HEK293 (cell line): ENCODE data around the gene SEPTIN5.

ENCODE experiments used
- ZEB2 ChIP-seq: fragments of 450-650 bp; formaldehyde crosslinking; IDR thresholded peaks from 2 replicates; pipeline ENCODE4 v1.5.1; 2016; ENCODE audit warnings: missing biosample characterization, missing genetic modification characterization
- ZNF140 ChIP-seq: fragments of 450-650 bp; formaldehyde crosslinking; IDR thresholded peaks from 2 replicates; pipeline ENCODE4 v1.5.1; 2016; ENCODE audit warnings: missing biosample characterization, missing genetic modification characterization
- ZNF335 ChIP-seq: fragments of 450-650 bp; formaldehyde crosslinking; conservative IDR thresholded peaks from 2 replicates; pipeline ENCODE4 v1.5.1; 2016; ENCODE audit warnings: missing biosample characterization, missing genetic modification characterization
- ZNF423 ChIP-seq: fragments of 450-650 bp; formaldehyde crosslinking; IDR thresholded peaks from 2 replicates; pipeline ENCODE4 v1.5.1; 2016; ENCODE audit warnings: missing biosample characterization, missing genetic modification characterization
- ZNF677 ChIP-seq: fragments of 450-650 bp; IDR thresholded peaks from 2 replicates; pipeline ENCODE4 v1.5.0; 2018; ENCODE audit warnings: missing biosample characterization, mild to moderate bottlenecking, missing genetic modification characterization, moderate library complexity
- TF ChIP-seq, protein P1 (sequence below): fragments of 450-650 bp; formaldehyde crosslinking; IDR thresholded peaks from 2 replicates; pipeline ENCODE4 v1.5.1; 2016; ENCODE audit warnings: missing biosample characterization, missing genetic modification characterization, low read depth
- TF ChIP-seq, protein P2 (sequence below): sonication (generic); formaldehyde crosslinking; IDR thresholded peaks from 2 replicates; pipeline ENCODE4 v1.8.1; 2022; ENCODE audit warnings: mild to moderate bottlenecking, moderate library complexity, missing genetic modification reagents
- TF ChIP-seq, protein P3 (sequence below): fragments of 450-650 bp; formaldehyde crosslinking; IDR thresholded peaks from 2 replicates; pipeline ENCODE4 v1.5.1; 2016; ENCODE audit warnings: missing biosample characterization, missing genetic modification characterization
- TF ChIP-seq, protein P4 (sequence below): fragments of 450-650 bp; formaldehyde crosslinking; IDR thresholded peaks from 2 replicates; pipeline ENCODE4 v1.5.1; 2016; ENCODE audit warnings: missing biosample characterization, missing genetic modification characterization

DNA sequence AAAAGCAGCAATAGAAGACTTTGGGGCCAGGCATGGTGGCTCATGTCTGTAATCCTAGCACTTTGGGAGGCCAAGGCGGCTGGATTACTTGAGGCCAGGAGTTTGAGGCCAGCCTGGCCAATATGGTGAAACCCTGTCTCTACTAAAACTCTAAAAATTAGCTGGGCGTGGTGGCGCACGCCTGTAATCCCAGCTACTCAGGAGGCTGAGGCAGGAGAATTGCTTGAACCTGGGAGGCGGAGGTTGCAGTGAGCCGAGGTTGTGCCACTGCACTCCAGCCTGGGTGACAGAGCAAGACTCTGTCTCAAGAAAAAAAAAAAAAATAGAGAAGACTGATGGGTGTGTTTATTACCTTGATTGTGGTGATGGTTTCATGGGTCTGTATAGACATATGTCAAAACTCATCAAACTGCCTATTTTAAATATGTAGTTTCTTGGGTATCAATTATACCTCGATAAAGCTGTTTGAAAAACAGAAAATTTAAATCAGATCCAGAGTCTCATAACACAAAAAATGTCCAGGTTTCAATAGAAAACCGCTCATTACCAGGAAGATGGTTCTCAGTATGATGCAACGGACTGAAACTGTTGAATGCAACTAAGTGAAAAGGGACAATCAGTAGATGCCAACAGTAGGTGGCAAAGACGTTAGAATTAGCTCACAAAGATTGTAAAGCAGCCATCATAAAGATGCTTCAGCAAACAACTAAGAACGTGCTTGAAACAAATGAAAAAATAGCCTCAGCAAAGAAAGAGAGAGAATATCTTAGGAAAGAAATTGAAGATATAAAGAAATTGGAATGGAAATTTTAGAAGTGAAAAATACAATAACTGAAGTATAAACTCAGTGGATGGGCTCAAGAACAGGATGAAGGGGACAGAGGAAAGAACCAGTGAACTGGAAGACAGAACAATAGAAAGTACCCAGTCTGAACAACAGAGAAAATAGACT lies 33.1 kb upstream of the SEPTIN5 start:
- TF ChIP-seq ZNF335 (no peak), ZNF423 (no peak), ZNF677 (tag by site-specific recombination) (no peak), ZEB2 (tag by site-specific recombination) (no peak), ZNF140 (tag by site-specific recombination) (no peak)
- TF ChIP-seq, protein P1, sequence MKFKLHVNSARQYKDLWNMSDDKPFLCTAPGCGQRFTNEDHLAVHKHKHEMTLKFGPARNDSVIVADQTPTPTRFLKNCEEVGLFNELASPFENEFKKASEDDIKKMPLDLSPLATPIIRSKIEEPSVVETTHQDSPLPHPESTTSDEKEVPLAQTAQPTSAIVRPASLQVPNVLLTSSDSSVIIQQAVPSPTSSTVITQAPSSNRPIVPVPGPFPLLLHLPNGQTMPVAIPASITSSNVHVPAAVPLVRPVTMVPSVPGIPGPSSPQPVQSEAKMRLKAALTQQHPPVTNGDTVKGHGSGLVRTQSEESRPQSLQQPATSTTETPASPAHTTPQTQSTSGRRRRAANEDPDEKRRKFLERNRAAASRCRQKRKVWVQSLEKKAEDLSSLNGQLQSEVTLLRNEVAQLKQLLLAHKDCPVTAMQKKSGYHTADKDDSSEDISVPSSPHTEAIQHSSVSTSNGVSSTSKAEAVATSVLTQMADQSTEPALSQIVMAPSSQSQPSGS (tag by site-specific recombination) = no peak
- TF ChIP-seq, protein P2, sequence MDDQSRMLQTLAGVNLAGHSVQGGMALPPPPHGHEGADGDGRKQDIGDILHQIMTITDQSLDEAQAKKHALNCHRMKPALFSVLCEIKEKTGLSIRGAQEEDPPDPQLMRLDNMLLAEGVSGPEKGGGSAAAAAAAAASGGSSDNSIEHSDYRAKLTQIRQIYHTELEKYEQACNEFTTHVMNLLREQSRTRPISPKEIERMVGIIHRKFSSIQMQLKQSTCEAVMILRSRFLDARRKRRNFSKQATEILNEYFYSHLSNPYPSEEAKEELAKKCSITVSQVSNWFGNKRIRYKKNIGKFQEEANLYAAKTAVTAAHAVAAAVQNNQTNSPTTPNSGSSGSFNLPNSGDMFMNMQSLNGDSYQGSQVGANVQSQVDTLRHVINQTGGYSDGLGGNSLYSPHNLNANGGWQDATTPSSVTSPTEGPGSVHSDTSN (CRISPR knock-in tag) = no peak
- TF ChIP-seq, protein P3, sequence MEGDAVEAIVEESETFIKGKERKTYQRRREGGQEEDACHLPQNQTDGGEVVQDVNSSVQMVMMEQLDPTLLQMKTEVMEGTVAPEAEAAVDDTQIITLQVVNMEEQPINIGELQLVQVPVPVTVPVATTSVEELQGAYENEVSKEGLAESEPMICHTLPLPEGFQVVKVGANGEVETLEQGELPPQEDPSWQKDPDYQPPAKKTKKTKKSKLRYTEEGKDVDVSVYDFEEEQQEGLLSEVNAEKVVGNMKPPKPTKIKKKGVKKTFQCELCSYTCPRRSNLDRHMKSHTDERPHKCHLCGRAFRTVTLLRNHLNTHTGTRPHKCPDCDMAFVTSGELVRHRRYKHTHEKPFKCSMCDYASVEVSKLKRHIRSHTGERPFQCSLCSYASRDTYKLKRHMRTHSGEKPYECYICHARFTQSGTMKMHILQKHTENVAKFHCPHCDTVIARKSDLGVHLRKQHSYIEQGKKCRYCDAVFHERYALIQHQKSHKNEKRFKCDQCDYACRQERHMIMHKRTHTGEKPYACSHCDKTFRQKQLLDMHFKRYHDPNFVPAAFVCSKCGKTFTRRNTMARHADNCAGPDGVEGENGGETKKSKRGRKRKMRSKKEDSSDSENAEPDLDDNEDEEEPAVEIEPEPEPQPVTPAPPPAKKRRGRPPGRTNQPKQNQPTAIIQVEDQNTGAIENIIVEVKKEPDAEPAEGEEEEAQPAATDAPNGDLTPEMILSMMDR (tag by site-specific recombination) = no peak
- TF ChIP-seq, protein P4, sequence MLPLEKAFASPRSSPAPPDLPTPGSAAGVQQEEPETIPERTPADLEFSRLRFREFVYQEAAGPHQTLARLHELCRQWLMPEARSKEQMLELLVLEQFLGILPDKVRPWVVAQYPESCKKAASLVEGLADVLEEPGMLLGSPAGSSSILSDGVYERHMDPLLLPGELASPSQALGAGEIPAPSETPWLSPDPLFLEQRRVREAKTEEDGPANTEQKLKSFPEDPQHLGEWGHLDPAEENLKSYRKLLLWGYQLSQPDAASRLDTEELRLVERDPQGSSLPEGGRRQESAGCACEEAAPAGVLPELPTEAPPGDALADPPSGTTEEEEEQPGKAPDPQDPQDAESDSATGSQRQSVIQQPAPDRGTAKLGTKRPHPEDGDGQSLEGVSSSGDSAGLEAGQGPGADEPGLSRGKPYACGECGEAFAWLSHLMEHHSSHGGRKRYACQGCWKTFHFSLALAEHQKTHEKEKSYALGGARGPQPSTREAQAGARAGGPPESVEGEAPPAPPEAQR (tag by site-specific recombination) = no peak
